Body of pancreas (tissue), 4 donors: ENCODE data around the gene TMEM182. TPM values are rescaled to one million over a fixed set of nuclear protein-coding genes. Genes with fewer than 3 reads are reported as not detected.

Experiments
- ATAC-seq: fragments of 150-250 bp; one replicate; pipeline ENCODE4 v1.9.1; 2016
- DNase-seq, 4 donors: peaks; one replicate each; pipeline ENCODE4 v3.0.0-alpha.2; 2019
- H3K27ac ChIP-seq, 4 donors: fragments of 200-600 bp; sonication (generic); 1 replicate in 3 of 4; 2 replicates in 1 of 4; pipeline versions ENCODE4 v1.5.1 to v1.6.1; 2016 to 2019; ENCODE audit warnings: mild to moderate bottlenecking in 1 of 4, mixed read lengths in 1 of 4, moderate library complexity in 1 of 4
- H3K27me3 ChIP-seq, 2 donors: fragments of 200-600 bp; sonication (generic); one replicate each; pipeline ENCODE4 v1.6.0; 2016; ENCODE audit warnings: mild to moderate bottlenecking in 1 of 2
- H3K36me3 ChIP-seq, 2 donors: fragments of 200-600 bp; sonication (generic); replicated peaks in 1 of 2; 2 replicates each; pipeline ENCODE4 v1.5.1; 2016; ENCODE audit warnings: low read depth in 2 of 2; ENCODE audit not compliant: insufficient read depth in 1 of 2
- H3K4me1 ChIP-seq: fragments of 200-600 bp; sonication (generic); one replicate; pipeline ENCODE4 v1.6.0; 2016
- H3K4me3 ChIP-seq, 2 donors: fragments of 200-600 bp; sonication (generic); 1 replicate in 1 of 2; 2 replicates in 1 of 2; pipeline ENCODE4 v1.5.1; 2016 to 2019
- H3K9me3 ChIP-seq, 3 donors: fragments of 200-600 bp; sonication (generic); 1 replicate in 2 of 3; 2 replicates in 1 of 3; pipeline ENCODE4 v1.5.1; 2016
- CTCF ChIP-seq, 7 experiments: fragments of 450-650 bp in 4 of 7; fragments of 200-600 bp in 3 of 7; sonication (generic) in 3 of 7; IDR thresholded peaks; one replicate each; pipeline ENCODE4 v1.5.1; 2016 to 2019; ENCODE audit warnings: antibody characterized with exemption in 7 of 7
- POLR2A ChIP-seq, 3 donors: fragments of 450-650 bp; IDR thresholded peaks; one replicate each; pipeline ENCODE4 v1.6.1; 2016; ENCODE audit warnings: antibody characterized with exemption in 3 of 3, mild to moderate bottlenecking in 2 of 3
- WGBS, 2 donors: methylation state at CpG; one replicate each; pipeline ENCODE4 v1.1.5; 2017; 5-methylcytosine and 5-hydroxymethylcytosine counted together
- intact Hi-C: fragments of 100-400 bp; cut with DNase I; formaldehyde crosslinking; loops from one replicate; pipeline ENCODE4 v1.15.1; 2023
- total RNA-seq, 2 donors: library from RNA; depleted of rRNA; stranded (reverse); fragments of >200 nt; gene quantifications; one replicate each; pipeline ENCODE4 v1.1.0, GENCODE V29; 2016

TMEM182 gene
- total RNA-seq, 2 donors from 2014 or later = 0.33 to 1.8 TPM

GRCh38 chr2:102758439-102758838 is 3.4 kb upstream of the TMEM182 start:
- H3K36me3 ChIP-seq = no peaks in the 10 kb centered on the region
- H3K4me1 ChIP-seq = no peaks in the 10 kb centered on the region
- no peak for DNase-seq
- no peak overlapping the region for H3K27ac ChIP-seq
- TF ChIP-seq POLR2A (IDR thresholded peaks at IDR 0.05) = no peak
- TF ChIP-seq CTCF (IDR thresholded peaks at IDR 0.05) = no peak
- no peak for ATAC-seq
- H3K9me3 ChIP-seq = no peaks in the 10 kb centered on the region
- H3K27me3 ChIP-seq = no peaks in the 10 kb centered on the region
- no peak overlapping the region for H3K4me3 ChIP-seq
- intact Hi-C loops = no loop called here

GRCh38 chr2:102764083-102764482 is 2.3 kb downstream of the TMEM182 start:
- intact Hi-C loops = no loop called here
- H3K27me3 ChIP-seq = no peaks in the 10 kb centered on the region
- H3K27ac ChIP-seq = no peak overlapping the region
- H3K36me3 ChIP-seq = no peaks in the 10 kb centered on the region
- no peak overlapping the region for H3K4me3 ChIP-seq
- TF ChIP-seq CTCF (IDR thresholded peaks at IDR 0.05) = no peak
- TF ChIP-seq POLR2A (IDR thresholded peaks at IDR 0.05) = no peak
- DNase-seq (no peak), ATAC-seq (no peak)
- 91 to 93% methylated on average over 6 of the region's 6 CpGs for WGBS, 2 donors
- H3K9me3 ChIP-seq = no peaks in the 10 kb centered on the region
- no peaks in the 10 kb centered on the region for H3K4me1 ChIP-seq

GRCh38 chr2:102765061-102765460 is 3.2 kb downstream of the TMEM182 start:
- WGBS, 2 donors = 100% methylated on average over 1 of the region's 1 CpG
- H3K4me3 ChIP-seq = no peak overlapping the region
- H3K4me1 ChIP-seq = no peaks in the 10 kb centered on the region
- H3K9me3 ChIP-seq = no peaks in the 10 kb centered on the region
- ATAC-seq (no peak), DNase-seq (no peak)
- intact Hi-C loops = no loop called here
- no peak for TF ChIP-seq POLR2A (IDR thresholded peaks at IDR 0.05)
- TF ChIP-seq CTCF (IDR thresholded peaks at IDR 0.05) = no peak
- no peak overlapping the region for H3K27ac ChIP-seq
- no peaks in the 10 kb centered on the region for H3K36me3 ChIP-seq
- no peaks in the 10 kb centered on the region for H3K27me3 ChIP-seq

GRCh38 chr2:102768253-102768652 is 6.4 kb downstream of the TMEM182 start:
- no peak overlapping the region for H3K4me3 ChIP-seq
- H3K27ac ChIP-seq = no peak overlapping the region
- no peaks in the 10 kb centered on the region for H3K27me3 ChIP-seq
- H3K9me3 ChIP-seq = no peaks in the 10 kb centered on the region
- DNase-seq = no peak
- WGBS, 2 donors = 95 to 98% methylated on average over 3 of the region's 3 CpGs
- TF ChIP-seq CTCF (IDR thresholded peaks at IDR 0.05) (no peak), POLR2A (IDR thresholded peaks at IDR 0.05) (no peak)
- H3K4me1 ChIP-seq = no peaks in the 10 kb centered on the region
- ATAC-seq = no peak
- peaks cover 0 to 2% of the 10 kb centered on the region in 2 donors for H3K36me3 ChIP-seq
- intact Hi-C loops = no loop called here

GRCh38 chr2:102768892-102769291 is 7.1 kb downstream of the TMEM182 start:
- DNase-seq (no peak), ATAC-seq (no peak)
- Histone ChIP-seq H3K9me3 (no peaks in the 10 kb centered on the region), H3K27me3 (no peaks in the 10 kb centered on the region), H3K4me1 (no peaks in the 10 kb centered on the region), H3K27ac (no peak overlapping the region), H3K4me3 (no peak overlapping the region), H3K36me3 (peaks cover 0 to 2% of the 10 kb centered on the region in 2 donors)
- TF ChIP-seq CTCF (IDR thresholded peaks at IDR 0.05) (no peak), POLR2A (IDR thresholded peaks at IDR 0.05) (no peak)
- intact Hi-C loops = no loop called here
